Omental fat pad (tissue), 4 donors: ENCODE measurements around the gene NINJ1. TPM values are rescaled to one million over a fixed set of nuclear protein-coding genes. Genes with fewer than 3 reads are reported as not detected.

ENCODE experiments used
- ATAC-seq: fragments of 150-250 bp; one replicate; pipeline ENCODE4 v1.9.1; 2016; ENCODE audit warnings: mild to moderate bottlenecking, moderate library complexity; ENCODE audit not compliant: low FRiP score
- DNase-seq: peaks from one replicate; pipeline ENCODE4 v3.0.0-alpha.2; 2019; ENCODE audit warnings: low spot score
- CTCF ChIP-seq, 3 donors: fragments of 450-650 bp; IDR thresholded peaks; one replicate each; pipeline ENCODE4 v1.5.1; 2016 to 2017; ENCODE audit warnings: antibody characterized with exemption in 3 of 3, mild to moderate bottlenecking in 3 of 3, moderate library complexity in 2 of 3
- total RNA-seq, 4 donors: library from RNA; depleted of rRNA; stranded (reverse); fragments of >200 nt; gene quantifications; one replicate each; pipeline ENCODE4 v1.1.0, GENCODE V29; 2016

NINJ1 gene
- total RNA-seq, 4 donors from 2014 or later: 63.3 to 137 (median 104) TPM

- DNase-seq: no peak
- no peak for ATAC-seq
- no peak for TF ChIP-seq CTCF (IDR thresholded peaks at IDR 0.05)
These were observed 44.5 kb downstream of the NINJ1 start for GRCh38 chr9:93089481-93089991.

GRCh38 chr9:93089024-93089423, 45.0 kb downstream of the NINJ1 start:
- ATAC-seq: no peak
- TF ChIP-seq CTCF (IDR thresholded peaks at IDR 0.05): no peak
- DNase-seq: no peak

DNA sequence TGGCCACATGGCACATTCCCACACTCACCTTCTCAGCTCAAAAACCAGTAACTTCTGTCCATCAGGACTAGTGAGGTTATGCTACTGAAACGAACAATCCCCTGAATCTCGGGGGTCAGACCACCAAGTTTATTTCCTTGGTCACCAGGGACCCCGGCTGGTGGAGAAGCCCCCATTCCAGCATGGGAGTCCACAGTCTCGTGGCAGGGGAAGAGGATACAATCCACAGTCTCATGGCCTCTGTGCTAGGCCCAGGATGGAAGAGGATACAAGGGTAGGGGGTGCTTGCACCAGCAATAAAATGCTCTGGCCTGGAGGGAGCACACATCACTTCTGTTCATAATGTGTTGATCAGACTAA, 45.4 kb downstream of the NINJ1 start:
- DNase-seq (no peak), ATAC-seq (no peak)
- TF ChIP-seq CTCF (IDR thresholded peaks at IDR 0.05): no peak

DNA sequence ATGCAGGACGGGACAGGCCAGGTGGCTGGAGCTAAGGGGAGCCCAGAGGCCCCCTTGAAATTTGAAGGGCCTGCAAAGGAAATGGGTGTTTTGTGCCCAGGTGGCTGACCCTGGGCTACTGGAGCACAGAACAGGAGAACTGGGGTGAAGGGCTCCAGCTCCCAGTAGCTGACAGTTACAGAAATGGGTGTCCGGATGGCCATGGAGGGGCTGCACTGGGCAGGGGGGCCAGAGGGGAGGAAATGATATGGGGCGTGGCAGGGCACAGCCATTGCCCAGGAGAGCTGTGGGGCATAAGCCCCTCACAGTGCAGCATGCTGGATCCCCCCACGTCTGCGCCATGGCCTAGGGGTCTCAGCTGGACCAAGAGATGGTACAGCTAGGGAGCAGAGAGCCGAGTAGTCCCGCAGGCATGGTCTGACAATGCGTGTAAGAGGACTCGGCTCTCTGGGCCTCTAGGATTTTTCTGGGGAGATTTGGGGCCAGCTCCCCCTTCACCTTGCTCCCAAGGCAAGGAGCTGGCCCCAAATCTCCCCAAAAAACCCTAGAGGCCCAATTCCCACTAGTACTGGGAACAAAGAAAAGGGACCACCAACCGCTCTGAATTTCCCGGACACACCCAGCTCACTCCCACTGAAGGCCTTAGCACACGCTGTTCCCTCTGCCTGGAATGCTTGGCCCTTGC, 45.9 kb downstream of the NINJ1 start:
- no peak for DNase-seq
- no peak for TF ChIP-seq CTCF (IDR thresholded peaks at IDR 0.05)

GRCh38 chr9:93086447-93087224, 47.4 kb downstream of the NINJ1 start:
- no peak for DNase-seq
- TF ChIP-seq CTCF (IDR thresholded peaks at IDR 0.05): no peak
- no peak for ATAC-seq

More for the DNA sequence above, 45.9 kb downstream of the NINJ1 start:
- no peak for ATAC-seq

GRCh38 chr9:93085676-93086075, 48.4 kb downstream of the NINJ1 start:
- TF ChIP-seq CTCF (IDR thresholded peaks at IDR 0.05): no peak
- no peak for DNase-seq
- ATAC-seq: no peak
